ENCODE results near the gene CRTAC1.

Gene CRTAC1

GRCh38 chr10:97940534-97940933, 89.9 kb downstream of the CRTAC1 start:
- no peak for DNase-seq (ENCODE audit: low read depth in 1 of 2, low spot score in 1 of 2)
- no peak for TF ChIP-seq JUND (IDR thresholded peaks at IDR 0.05; ENCODE audit: low read depth)
- in situ Hi-C loops (cut with HindIII; ENCODE audit: low pct_unique_long_range_greater_than_20kb, low sequenced_read_pairs): no loop called here

DNA sequence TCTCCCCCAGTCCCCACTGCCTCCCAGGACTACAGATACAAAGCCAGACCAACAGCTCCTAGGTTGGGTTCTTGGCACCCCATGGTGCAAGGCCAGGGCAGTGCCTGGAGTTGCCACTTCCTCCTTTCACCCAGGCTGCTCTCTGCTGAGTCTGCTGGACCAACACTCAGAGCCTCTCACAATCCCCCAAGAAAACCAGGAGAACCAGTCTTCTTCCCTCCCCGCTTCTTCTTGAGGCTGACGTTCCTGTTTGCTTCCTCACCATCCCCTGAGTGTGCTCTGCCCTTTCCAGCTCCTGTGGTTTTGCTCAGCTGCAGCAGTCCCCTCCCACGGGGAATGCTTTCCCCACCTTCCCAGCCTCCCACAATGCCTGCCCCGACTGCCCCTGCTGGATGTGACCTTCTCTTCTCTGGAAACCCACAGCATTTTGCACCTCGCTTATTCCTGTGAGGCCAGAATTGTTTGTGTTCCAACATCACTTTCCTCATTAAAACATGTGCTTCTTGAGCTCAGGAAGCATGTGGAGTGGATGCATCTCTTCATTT, 90.9 kb downstream of the CRTAC1 start:
- DNase-seq (ENCODE audit: low read depth in 1 of 2, low spot score in 1 of 2): peak in 1 of 2 experiments; percentile 62
- TF ChIP-seq JUND (IDR thresholded peaks at IDR 0.05; ENCODE audit: low read depth): no peak
- in situ Hi-C loops (cut with HindIII; ENCODE audit: low pct_unique_long_range_greater_than_20kb, low sequenced_read_pairs): no loop called here

GRCh38 chr10:97937928-97938327, 92.5 kb downstream of the CRTAC1 start:
- no peak for DNase-seq (ENCODE audit: low read depth in 1 of 2, low spot score in 1 of 2)
- no peak for TF ChIP-seq JUND (IDR thresholded peaks at IDR 0.05; ENCODE audit: low read depth)
- in situ Hi-C loops (cut with HindIII; ENCODE audit: low pct_unique_long_range_greater_than_20kb, low sequenced_read_pairs): no loop called here

GRCh38 chr10:97937054-97937453, 93.4 kb downstream of the CRTAC1 start:
- no peak for TF ChIP-seq JUND (IDR thresholded peaks at IDR 0.05; ENCODE audit: low read depth)
- no peak for DNase-seq (ENCODE audit: low read depth in 1 of 2, low spot score in 1 of 2)
- in situ Hi-C loops (cut with HindIII; ENCODE audit: low pct_unique_long_range_greater_than_20kb, low sequenced_read_pairs): no loop called here

- DNase-seq (ENCODE audit: low read depth in 1 of 2, low spot score in 1 of 2): no peak
- TF ChIP-seq JUND (IDR thresholded peaks at IDR 0.05; ENCODE audit: low read depth): no peak
- in situ Hi-C loops (cut with HindIII; ENCODE audit: low pct_unique_long_range_greater_than_20kb, low sequenced_read_pairs): no loop called here
Measured at GRCh38 chr10:97936126-97936525, 94.3 kb downstream of the CRTAC1 start.

DNA sequence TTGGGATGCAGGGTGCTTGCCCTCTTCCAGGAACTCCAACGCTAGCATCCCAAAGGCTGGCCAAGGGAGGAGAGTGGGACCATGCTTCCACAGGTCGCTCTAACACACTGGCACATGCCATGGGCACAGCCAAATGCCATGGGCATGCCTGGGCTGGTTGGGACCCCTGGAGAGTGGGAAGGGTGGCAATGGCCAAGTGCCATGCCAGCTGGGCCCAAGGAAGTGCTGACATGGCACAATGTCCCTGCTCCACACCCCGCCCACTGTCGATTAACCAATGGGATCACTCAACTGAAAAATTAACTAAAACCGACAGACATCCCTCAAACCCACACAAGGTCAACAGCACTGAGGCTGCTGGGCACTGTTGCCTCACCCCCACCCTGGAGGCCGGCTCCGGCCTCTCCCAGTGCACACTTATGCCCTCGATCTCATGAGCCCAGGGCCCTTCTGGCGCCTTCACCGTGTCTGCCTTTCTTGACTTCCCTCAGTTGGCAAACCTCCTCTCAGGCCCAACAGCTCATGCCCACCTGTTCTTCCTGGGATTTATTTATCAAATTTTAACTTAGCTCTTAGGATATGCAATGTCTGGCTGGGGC, 97.4 kb downstream of the CRTAC1 start:
- in situ Hi-C loops (cut with HindIII; ENCODE audit: low pct_unique_long_range_greater_than_20kb, low sequenced_read_pairs): no loop called here
- no peak for TF ChIP-seq JUND (IDR thresholded peaks at IDR 0.05; ENCODE audit: low read depth)
- DNase-seq (ENCODE audit: low read depth in 1 of 2, low spot score in 1 of 2): no peak

DNA sequence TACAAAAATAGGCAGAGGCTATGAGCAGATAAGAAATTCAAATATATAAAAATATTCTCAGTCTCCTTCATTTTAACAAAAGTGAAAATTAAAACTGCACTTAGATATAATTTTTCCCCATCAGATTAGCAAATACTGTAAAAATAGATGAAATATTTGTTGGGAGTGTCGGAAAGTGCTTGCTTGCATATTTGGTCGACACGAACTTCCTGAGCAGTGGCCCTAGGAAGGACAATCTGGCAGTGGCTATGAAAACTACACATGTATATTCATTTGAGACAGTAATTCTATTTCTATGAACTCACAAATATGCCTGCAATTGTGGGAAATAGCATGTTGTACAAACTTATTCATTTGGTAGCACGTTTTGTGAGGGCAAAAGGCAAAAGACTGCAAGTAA, 99.4 kb downstream of the CRTAC1 start:
- in situ Hi-C loops (cut with HindIII; ENCODE audit: low pct_unique_long_range_greater_than_20kb, low sequenced_read_pairs): no loop called here
- TF ChIP-seq JUND (IDR thresholded peaks at IDR 0.05; ENCODE audit: low read depth): no peak
- DNase-seq (ENCODE audit: low read depth in 1 of 2, low spot score in 1 of 2): no peak

DNA sequence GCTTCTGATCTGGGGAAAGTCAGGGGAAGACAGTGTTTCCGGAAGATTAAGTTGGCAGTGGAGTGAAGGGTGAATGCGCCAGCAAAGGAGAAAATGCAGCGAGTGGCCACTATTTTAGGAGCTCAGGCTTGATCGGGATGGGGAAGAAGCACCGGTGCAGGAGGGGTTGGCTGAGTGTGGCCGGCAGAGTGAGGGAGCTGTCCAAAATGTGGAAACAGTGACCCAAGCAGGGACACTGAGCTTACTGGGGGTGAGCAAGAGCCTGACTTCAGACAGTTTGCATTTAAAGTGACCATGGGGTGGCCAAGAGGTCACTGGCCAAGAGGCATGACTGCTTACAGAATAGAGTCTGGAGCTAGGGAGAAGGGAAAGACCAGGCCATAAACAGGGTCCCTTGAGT, 101.5 kb downstream of the CRTAC1 start:
- TF ChIP-seq JUND (IDR thresholded peaks at IDR 0.05; ENCODE audit: low read depth): no peak
- DNase-seq (ENCODE audit: low read depth in 1 of 2, low spot score in 1 of 2): no peak
- in situ Hi-C loops (cut with HindIII; ENCODE audit: low pct_unique_long_range_greater_than_20kb, low sequenced_read_pairs): no loop called here

GRCh38 chr10:97927622-97928021, 102.8 kb downstream of the CRTAC1 start:
- no peak for TF ChIP-seq JUND (IDR thresholded peaks at IDR 0.05; ENCODE audit: low read depth)
- in situ Hi-C loops (cut with HindIII; ENCODE audit: low pct_unique_long_range_greater_than_20kb, low sequenced_read_pairs): no loop called here
- DNase-seq (ENCODE audit: low read depth in 1 of 2, low spot score in 1 of 2): no peak

- in situ Hi-C loops (cut with HindIII; ENCODE audit: low pct_unique_long_range_greater_than_20kb, low sequenced_read_pairs): no loop called here
- no peak for TF ChIP-seq JUND (IDR thresholded peaks at IDR 0.05; ENCODE audit: low read depth)
- no peak for DNase-seq (ENCODE audit: low read depth in 1 of 2, low spot score in 1 of 2)
Measured at GRCh38 chr10:97926055-97926454, 104.4 kb downstream of the CRTAC1 start.

DNA sequence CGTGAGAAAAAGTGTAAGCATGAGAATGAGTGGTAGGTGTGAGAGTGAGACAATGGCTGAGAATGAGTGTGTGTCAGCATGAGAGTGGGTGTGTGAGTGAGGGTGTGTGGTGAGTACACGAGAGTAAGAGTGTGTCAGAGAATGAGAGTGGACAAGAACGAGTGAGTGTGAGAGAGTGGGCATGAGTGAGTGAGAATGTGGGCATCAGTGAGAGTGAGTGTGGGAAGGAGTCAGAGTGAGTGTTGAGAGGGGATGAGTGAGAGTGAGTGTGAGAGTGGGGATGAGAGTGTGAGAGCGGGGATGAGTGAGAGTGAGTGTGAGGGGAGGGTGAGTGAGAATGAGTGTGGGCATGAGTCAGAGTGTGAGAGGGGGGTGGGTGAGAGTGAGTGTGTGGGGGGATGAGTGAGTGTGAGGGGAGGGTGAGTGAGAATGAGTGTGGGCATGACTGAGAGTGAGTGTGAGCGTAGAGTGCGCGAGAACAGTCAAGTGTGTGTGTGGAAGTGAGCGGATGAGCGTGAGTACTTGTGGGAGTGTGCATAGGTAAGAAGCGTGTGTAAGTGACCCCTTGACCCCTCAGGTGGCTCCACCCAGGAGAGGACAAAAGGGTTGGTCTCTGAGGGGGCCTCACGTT, 105.0 kb downstream of the CRTAC1 start:
- TF ChIP-seq JUND (IDR thresholded peaks at IDR 0.05; ENCODE audit: low read depth): no peak
- in situ Hi-C loops (cut with HindIII; ENCODE audit: low pct_unique_long_range_greater_than_20kb, low sequenced_read_pairs): no loop called here
- DNase-seq (ENCODE audit: low read depth in 1 of 2, low spot score in 1 of 2): no peak

DNA sequence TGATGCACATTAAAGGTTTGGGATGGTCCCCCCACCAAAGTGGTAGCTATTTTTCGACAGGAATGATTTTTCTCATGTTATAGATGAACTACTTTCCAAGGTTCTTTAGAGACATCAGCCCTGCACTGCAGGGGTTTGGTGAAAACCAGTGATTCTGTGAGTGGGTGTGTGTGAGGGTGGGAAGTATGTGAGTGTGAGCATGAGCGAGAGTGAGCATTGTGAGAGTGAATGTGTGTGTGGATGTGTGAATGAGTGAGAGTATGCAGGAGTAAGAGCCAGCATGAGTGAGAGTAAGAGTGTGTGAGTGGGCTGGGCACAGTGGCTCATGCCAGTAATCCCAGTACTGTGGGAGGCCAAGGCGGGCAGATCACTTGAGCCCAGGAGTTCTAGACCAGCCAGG, 105.7 kb downstream of the CRTAC1 start:
- TF ChIP-seq JUND (IDR thresholded peaks at IDR 0.05; ENCODE audit: low read depth): no peak
- DNase-seq (ENCODE audit: low read depth in 1 of 2, low spot score in 1 of 2): no peak
- in situ Hi-C loops (cut with HindIII; ENCODE audit: low pct_unique_long_range_greater_than_20kb, low sequenced_read_pairs): no loop called here

- no peak for TF ChIP-seq JUND (IDR thresholded peaks at IDR 0.05; ENCODE audit: low read depth)
- in situ Hi-C loops (cut with HindIII; ENCODE audit: low pct_unique_long_range_greater_than_20kb, low sequenced_read_pairs): no loop called here
- DNase-seq (ENCODE audit: low read depth in 1 of 2, low spot score in 1 of 2): no peak
Measured at GRCh38 chr10:97923476-97923875, 106.9 kb downstream of the CRTAC1 start.

- in situ Hi-C loops (cut with HindIII; ENCODE audit: low pct_unique_long_range_greater_than_20kb, low sequenced_read_pairs): no loop called here
- DNase-seq (ENCODE audit: low read depth in 1 of 2, low spot score in 1 of 2): no peak
- TF ChIP-seq JUND (IDR thresholded peaks at IDR 0.05; ENCODE audit: low read depth): no peak
Measured at GRCh38 chr10:97923057-97923456, 107.4 kb downstream of the CRTAC1 start.
